RPMI8226 (cell line): ENCODE measurements around the gene GPRIN1.
"Not testable (repeated sequence)": the region's sequence is repeated elsewhere in the genome, so short reads cannot be mapped to it uniquely, and the experiment has no call there.

ENCODE experiments used
- DNase-seq: peaks from one replicate; pipeline ENCODE4 v3.0.0-alpha.2; 2015

The GPRIN1 gene

GRCh38 chr5:176596069-176596644, 13.8 kb downstream of the GPRIN1 start:
- DNase-seq = no peak

- no peak for DNase-seq
Observed at GRCh38 chr5:176595386-176595943, 14.5 kb downstream of the GPRIN1 start.

- no peak for DNase-seq
Observed at GRCh38 chr5:176594554-176594953, 15.4 kb downstream of the GPRIN1 start.

GRCh38 chr5:176593273-176593869, 16.6 kb downstream of the GPRIN1 start:
- no peak for DNase-seq

GRCh38 chr5:176592573-176592972, 17.4 kb downstream of the GPRIN1 start:
- DNase-seq = no peak

GRCh38 chr5:176591667-176592066, 18.3 kb downstream of the GPRIN1 start:
- not testable (repeated sequence) for DNase-seq

- DNase-seq = no peak
Observed at GRCh38 chr5:176590035-176590717, 19.8 kb downstream of the GPRIN1 start.

GRCh38 chr5:176589039-176589769, 20.8 kb downstream of the GPRIN1 start:
- no peak for DNase-seq

GRCh38 chr5:176588297-176588696, 21.7 kb downstream of the GPRIN1 start:
- no peak for DNase-seq

GRCh38 chr5:176587398-176587797, 22.6 kb downstream of the GPRIN1 start:
- DNase-seq = no peak

- no peak for DNase-seq
Observed at GRCh38 chr5:176583076-176583475, 26.9 kb downstream of the GPRIN1 start.

- DNase-seq = no peak
Observed at GRCh38 chr5:176581361-176581760, 28.6 kb downstream of the GPRIN1 start.

- DNase-seq = no peak
Observed at GRCh38 chr5:176579323-176579722, 30.6 kb downstream of the GPRIN1 start.

- DNase-seq = peak; percentile 79
Observed at GRCh38 chr5:176578391-176578808, 31.6 kb downstream of the GPRIN1 start.

- no peak for DNase-seq
Observed at GRCh38 chr5:176577312-176578176, 32.4 kb downstream of the GPRIN1 start.

GRCh38 chr5:176575488-176576422, 34.2 kb downstream of the GPRIN1 start:
- DNase-seq = no peak

GRCh38 chr5:176575066-176575465, 34.9 kb downstream of the GPRIN1 start:
- no peak for DNase-seq

- no peak for DNase-seq
Observed at GRCh38 chr5:176574297-176574591, 35.7 kb downstream of the GPRIN1 start.

GRCh38 chr5:176573564-176574296, 36.2 kb downstream of the GPRIN1 start:
- DNase-seq = peak; percentile 73

GRCh38 chr5:176570044-176570443, 39.9 kb downstream of the GPRIN1 start:
- no peak for DNase-seq

GRCh38 chr5:176568657-176569056, 41.3 kb downstream of the GPRIN1 start:
- no peak for DNase-seq
